Left hindlimb (tissue), 1 donor: ENCODE measurements around the gene HMG20A.
"Not testable (repeated sequence)": the region's sequence is repeated elsewhere in the genome, so short reads cannot be mapped to it uniquely, and the experiment has no call there.

Experiments used
- DNase-seq: peaks from one replicate; pipeline ENCODE4 v3.0.0-alpha.2; 2018

The HMG20A gene

DNA sequence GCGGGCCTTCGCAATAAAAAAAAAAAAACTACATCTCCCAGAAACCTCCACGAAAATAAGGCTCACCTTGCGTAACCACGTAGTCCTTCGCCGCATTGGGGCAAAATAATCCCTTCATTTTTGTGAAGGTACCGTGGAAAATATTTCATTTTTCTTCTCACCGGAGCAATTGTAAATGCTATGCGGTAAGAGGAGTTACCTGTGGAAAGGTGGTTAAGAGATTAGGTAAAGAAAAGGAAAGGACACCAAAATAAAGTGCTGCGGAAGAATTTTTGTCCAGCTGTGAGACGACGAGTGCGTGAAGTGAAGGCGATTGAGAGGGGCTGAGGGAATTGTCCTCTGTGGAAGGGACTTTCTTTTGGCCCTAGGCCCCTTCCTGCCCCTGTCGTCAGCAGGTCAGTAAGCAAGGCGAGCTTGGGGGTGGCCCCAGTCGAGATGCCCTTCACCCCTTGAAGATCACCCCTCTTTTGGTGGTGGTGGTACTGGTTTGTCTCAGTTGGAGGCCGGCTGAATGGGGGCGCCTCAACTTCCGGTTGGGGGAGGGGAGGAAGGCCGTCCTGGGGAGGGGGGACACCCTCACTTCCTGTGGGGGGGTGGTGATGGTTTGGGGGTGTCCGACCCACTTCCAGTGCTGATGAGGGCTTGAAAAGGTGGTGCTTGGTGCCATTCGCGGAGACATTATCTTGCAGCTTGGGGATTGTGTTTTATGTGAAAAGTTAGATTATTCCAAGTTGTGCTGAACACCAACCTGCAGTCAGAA lies at the start of gene HMG20A:
HMG20A (plus strand) TSS at position 279 of the 760 bp plus-strand sequence. CDS start 37,520 bp downstream, outside the sequence.
- DNase-seq: peak; percentile 85

DNA sequence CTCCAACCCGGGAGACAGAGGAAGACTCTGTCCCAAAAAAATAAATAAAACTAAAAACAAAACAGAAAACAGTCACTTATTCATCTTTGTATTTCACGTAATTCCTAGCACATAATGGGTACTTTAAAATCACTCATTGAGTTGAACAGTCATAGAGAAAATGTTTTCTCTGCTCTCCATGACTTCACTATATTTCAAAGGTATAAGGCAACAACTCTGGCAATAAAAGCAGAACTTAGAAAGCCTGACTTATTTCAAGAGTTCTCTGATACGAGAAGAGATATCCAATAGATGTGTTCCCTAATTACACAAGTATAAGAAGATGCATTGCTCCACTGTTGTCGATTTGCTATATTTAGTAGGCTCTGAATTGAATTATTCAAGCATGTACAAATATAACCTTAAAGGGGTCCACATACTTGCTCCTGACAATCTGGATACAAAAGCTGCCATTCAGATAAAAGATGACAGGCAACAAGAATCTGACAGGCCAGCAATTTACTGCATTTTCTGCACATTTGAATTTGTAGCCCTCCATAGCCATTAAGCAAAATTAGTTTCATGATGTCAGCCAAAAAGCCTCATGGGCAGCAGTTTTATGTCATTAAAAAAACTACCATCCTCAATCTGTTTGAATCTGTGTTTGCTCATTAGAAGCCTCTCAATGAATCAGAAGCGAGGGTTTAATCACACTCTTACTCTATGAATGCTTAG lies 48.7 kb upstream of the HMG20A start:
- no peak for DNase-seq

DNA sequence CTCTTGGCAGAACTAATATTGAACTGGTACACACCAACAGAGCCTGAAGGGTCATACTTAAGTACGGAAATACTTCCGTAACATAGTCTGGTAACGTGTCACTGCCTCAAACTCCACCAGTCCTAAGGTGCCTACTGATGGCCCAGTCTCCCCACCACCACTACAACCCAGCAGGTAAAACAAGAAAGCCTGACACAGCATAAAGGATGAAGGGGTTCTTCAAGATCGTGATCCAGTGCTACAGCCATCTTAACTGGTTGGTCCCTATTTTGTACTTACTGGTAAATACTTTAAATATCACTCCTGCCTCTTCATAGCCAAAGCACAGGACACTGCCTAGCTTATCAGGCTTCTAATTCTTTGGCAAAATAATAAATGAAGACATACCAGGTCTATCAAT lies 47.2 kb upstream of the HMG20A start:
- no peak for DNase-seq

DNA sequence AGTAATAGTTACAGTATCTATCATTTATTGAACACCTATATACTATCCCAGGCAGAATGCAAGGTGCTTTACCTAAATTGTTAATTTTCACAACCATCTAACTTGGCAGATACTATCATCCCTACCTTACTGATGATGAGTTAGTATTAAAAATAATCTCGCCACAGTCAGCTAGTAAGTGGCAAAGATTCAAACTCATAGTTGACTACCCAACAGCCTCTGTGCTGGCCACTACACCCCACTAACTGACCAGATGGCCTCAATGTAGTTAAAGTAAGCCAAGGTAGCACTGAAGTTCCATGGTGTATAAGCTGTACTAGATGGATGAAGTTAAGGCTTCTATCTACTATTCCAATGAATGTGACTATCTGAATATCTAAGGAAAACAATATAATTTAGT lies 45.6 kb upstream of the HMG20A start:
- DNase-seq: no peak

DNA sequence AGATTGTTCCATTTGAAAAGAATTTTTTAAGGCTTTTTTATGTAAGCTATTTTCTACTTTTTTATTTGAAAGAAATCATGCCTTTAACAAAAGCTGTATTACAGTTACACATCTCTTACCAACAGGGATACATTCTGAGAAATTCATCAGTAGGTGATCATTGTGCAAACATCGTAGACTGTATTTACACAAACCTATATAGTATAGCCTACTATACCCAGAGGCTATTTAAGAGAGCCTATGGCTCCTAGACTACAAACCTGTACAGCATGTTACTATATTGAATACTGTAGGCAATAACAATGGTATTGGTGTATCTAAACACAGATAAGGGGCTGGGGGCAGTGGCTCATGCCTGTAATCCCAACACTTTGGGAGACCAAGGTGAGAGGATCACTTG lies 43.9 kb upstream of the HMG20A start:
- no peak for DNase-seq

DNA sequence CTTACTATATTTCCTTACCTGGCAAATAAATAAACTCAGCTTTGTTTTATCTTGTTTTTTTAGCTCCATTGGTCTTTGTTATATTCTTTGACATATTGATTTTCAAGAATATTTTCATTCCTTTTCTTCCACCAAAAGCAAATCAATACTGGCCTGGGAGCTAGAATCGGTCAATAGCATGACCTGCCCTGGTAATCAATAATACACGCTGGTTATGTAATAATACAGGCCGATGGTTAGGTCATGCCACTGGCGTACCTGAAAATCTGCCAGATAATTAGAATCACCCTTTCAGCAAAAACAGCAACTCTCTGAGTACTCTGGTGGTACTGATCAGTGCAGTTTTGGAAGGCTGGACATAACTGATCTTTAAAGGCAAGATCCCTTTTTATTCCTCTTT lies 40.7 kb upstream of the HMG20A start:
- no peak for DNase-seq

DNA sequence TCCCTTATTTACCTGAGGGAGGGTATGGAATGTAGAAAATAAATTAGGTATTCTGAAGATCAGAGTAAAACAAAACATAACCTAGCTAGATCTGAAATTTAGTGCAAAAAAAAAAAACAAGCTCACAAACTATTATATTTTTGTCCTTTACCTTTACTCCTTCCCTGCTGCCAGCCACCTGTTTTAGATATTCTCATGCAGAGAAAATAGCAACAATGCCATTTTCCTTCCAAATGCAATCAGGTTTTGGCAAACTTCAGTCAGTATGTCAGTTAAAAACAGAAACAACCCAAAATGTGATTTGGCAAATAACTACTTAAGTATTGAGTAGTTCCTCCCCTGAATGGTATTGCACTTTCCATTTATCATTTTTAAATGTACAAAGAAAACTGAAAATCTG lies 36.6 kb upstream of the HMG20A start:
- DNase-seq: no peak

DNA sequence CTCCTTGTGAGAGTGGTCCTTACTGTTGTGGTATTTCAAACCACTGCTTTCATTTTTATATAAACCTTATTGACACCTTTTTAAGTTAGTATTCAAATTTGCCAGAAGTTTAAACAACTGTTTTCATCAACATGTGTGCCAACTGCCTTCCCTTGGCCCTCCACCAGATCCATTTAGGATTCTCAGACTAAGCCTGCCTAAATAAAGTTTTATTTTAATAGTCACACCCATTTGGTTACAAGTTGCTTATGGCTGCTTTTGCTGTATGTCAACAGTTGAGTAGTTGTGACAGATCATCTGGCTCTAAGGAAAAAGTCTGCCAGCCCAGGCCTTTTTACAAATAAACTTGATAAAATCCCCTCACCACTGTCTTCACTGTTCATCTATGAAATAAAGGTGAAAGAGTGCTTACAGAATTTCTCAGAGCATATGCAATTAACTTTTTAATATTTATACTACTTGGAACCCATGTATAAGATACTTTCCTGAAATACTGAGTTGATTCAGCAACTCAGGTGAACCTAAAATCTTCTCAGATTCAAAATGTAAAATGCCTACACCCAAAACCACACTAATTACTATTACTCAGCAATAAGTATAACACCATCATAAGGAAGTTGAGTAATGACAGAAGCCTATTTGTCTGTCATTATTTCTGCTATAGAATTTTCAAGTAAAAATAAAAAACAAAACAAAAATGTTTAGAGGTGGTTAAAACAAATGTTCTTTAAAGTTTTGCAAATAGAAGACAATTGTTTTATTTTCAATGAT lies 35.9 kb upstream of the HMG20A start:
- no peak for DNase-seq

DNA sequence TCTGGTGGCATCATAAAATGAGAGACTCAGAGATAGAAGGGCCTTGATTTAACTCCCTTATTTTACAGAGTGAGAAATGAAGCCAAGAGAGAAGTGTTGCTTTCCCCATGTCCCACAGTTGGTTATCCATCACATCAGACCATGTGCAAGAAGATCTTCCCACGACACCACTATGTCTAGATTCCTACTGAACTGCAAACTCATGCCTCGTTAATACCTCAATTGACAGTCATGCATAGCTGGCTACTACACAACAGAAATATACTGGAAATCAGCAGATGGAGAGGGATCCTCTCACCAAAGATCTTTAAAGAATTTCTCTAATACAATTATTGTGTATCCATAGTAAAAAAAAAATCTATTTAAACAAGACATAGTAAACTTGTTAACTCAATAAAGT lies 34.1 kb upstream of the HMG20A start:
- no peak for DNase-seq

DNA sequence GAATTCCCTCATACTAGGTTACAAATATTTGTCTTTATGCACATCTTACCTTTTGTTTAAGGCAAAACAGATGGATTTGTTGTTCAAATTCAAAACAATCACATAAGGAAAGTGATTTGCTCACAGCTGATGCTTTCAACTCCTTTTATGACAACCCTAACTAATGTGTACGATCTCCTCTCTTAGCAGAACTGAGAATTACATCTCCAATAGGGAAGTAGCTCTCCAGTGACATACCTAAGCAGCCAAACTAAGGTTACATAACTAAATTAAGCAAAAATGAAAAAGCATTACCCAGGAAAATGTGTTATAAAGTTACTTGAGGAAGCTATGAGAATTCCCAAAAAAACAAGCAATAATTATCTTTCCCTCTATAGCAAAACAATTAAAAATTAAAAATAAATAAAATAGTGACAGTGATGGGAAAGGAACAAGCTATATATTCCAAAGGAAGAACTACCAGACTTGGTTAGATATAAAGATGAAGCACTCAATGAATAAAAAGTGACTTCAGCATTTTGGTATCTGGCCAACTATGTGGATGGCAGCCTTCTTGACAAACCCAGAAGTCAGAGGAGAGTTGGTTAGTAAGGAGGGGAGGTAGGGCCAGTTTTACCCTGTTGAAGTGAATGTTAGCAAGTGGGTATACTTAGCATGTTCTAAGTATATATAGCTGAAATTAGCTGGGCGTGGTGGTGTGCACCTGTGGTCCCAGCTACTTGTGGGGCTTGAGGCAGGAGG lies 33.2 kb upstream of the HMG20A start:
- DNase-seq: no peak

DNA sequence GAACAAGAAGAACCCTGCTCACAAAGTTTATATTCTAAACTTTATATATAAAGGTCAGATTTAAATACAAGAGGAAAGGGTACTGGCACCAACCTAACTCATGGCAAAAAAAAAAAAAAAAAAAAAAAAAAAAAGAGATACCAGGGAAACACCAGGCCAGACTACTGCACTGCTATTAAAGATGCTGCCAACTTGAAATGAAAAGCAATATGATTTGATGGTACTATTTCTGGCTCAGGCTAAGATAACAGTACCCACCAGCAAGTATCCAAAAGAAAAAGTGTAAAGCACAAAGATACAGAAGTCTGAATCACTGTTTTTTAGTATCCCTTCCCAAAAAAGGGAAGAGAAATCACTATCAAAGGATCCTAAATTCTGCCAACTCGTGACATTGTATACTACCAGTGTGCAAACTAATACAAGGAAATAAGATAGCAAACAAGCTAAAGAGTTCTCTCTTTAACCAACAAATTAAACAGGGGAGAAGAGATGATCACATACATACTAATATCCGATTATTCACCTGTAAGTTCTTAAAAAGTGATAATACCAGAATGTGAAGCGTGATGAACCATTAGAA lies 29.2 kb upstream of the HMG20A start:
- DNase-seq: no peak

DNA sequence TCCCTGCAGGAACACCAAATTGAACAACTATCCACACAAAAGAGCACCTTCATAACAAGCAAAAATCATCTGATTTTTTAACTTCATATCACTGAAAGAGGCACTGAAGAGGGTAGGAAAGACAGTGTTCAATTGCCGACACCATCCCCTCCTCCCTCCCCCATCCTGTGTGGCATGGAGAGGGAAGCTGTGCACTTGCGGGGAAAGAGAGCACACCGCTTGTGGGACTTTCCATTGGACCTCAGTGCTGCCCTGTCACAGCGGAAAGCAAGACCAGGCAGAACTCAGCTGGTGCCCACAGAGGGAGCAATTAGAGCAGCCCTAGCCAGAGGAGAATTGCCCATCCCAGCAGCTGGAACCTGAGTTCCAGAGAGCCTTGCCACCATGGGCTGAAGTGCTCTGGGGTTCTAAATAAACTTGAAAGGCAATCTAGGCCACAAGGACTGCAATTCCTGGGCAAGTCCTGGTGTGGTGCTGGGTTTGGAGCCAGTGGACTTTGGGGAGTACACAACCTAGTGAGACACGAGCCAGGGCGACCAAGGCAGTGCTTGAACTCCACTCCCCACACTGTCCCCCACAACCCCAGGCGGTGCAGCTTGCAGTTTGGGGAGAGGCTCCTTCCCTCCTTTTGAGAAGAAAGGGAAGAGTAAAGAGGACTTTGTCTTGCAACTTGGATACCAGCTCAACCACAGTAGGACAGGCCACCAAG lies 27.8 kb upstream of the HMG20A start:
- DNase-seq: no peak

DNA sequence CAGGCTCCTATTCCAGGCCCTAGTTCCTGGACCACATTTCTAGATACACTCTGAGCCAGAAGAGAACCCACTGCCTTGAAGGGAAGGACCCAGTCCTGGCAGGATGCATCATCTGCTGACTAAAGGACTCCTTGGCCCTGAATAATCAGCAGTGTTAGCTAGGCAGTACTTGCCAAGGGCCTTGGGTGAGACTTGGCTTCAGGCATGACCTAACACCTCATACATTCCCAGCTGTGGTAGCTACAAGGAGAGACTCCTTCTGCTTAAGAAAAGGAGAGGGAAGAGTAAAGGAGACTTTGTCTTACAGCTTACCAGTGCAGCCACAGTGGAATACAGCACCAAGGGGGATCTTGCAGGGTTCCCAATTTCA lies 27.2 kb upstream of the HMG20A start:
- no peak for DNase-seq

DNA sequence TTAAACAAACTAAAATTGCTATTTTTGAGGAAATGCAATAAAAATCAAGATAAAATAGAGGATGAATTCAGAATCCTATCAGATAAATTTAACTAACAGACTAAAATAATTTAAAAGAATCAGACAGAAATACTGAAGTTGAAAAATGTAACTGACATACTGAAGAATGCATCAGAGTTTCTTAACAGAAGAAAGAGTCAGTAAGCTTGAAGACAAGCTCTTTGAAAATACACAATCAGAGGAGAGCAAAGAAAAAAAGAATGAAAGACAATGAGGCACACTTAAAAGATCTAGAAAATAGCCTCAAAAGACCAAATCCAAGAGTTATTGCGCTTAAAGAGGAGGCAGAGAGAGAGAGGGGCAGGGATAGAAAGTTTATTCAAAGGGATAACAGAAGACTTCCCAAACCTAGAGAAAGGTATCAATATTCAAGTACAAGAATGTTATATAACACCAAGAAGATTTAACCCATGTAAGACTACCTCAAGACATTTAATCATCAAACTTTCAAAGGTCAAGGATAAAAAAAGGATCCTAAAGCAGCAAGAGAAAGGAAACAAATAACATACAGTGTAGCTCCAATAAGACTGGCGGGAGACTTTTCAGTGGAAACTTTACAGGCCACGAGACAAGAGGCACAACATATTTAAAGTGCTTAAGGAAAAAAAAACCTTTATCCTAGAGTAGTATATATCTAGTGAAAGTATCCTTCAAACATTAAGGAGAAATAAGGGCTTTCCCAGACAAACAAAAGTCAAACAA lies 25.5 kb upstream of the HMG20A start:
- DNase-seq: no peak

DNA sequence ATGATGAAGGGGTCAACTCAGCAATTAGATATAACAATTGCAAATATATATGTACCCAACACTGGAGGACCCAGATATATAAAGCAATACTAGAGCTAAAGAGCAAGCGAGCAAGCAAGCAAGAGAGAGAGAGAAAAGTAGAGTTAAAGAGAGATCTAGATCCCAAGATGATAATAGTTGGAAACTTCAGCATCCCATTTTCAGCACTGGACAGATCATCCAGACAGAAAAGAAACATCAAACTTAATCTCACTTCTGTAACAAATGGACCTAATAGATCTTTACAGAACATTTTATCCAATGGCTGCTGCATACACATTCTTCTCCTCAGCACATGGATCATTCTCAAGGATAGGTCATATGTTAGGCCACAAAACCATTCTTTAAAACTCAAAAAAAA lies 24.0 kb upstream of the HMG20A start:
- no peak for DNase-seq

DNA sequence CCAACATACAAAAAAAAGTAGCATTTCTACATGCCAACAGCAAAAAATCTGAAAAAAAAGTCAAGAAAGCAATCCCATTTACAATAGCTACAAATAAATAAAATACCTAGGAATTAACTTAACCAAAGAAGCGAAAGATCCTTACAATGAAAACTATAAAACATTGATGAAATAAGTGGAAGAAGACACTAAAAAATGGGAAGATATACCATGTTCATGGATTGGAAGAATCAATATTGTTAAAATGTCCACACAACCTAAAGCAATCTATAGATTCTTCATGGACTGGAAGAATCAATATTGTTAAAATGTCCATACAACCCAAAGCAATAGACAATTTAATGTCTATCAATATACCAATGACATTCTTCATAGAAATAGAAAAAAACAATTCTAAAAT lies 21.8 kb upstream of the HMG20A start:
- no peak for DNase-seq

DNA sequence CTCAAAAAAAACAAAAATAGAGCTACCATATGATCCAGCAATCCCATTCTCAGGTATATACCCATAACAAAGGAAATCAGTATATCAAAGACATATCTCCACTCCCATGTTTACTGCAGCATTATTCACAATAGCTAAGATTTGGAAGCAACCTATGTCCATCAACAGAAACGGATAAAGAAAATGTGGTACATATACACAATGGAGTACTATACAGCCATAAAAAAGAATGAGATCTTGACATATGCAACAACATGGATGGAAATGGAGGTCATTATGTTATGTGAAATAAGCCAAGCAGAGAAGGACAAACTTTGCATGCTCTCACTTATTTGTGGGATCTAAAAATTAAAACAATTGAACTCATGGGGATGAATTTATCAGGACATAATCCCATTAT lies 20.4 kb upstream of the HMG20A start:
- no peak for DNase-seq

DNA sequence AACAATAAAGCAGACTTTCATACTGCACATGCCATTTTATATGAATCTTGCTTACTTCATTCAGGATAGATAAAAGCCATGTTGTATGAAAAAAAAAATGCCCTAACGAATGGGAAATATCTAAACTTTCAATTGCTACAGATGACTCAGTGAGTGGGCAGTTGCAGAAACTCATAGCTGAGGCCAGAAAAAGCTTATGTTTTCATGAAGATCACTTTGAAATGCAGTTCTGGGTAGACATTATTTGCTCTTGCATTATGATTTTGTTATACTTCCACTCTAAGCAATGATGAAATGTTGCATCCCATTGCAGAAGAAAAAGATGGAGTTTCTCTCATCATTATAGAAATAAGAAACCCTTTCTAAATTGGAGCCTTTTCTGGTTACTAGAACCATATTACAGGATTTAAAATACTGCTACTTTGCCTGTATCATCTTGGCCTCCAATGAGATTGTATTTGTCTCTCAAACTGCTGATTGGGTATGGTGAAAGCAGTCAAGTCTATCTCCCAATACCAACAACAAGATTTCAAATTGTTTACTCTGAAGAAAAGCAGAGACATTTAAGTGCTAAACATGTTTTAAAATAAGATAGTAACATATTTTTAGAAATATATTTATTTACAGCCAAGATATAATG lies 17.8 kb upstream of the HMG20A start:
- no peak for DNase-seq

DNA sequence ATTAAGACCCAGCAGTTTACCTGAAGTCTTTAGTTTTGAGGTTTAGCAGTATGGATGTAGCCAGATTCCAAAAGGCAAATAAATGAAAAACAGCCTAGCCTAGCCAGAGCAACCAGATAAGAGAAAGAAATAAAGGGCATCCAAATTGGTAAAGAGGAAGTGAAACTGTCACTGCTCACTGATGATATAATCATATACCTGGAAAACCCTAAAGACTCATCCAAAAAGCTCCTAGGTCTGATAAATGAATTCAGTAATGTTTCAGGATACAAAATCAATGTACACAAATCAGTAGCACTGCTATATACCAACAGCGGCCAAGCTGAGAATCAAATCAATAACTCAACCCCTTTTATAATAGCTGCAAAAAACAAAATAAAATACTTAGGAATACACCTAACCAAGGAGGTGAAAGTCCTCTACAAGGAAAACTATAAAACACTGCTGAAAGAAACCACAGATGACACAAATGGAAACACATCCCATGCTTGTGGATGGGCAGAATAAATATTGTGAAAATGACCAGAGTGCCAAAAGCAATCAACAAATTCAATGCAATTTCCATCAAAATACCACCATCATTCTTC lies 14.4 kb upstream of the HMG20A start:
- DNase-seq: not testable (repeated sequence)

DNA sequence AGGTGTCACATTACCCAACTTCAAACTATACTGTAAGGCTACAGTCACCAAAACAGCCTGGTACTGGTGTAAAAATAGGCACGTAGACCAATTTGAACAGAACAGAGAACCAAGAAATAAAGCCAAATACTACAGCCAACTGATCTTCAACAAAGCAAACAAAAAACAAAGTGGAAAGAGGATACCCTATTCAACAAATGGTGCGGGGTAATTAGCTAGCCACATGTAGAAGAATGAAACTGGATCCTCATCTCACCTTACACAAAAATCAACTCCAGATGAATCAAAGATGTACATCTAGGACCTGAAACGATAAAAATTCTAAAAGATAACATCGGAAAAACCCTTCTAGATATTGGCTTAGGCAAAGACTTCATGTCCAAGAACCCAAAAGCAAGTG lies 13.8 kb upstream of the HMG20A start:
- no peak for DNase-seq
